Thyroid gland (tissue), 4 donors: ENCODE data around the gene HPS5. TPM values are rescaled to one million over a fixed set of nuclear protein-coding genes. Genes with fewer than 3 reads are reported as not detected.
"Not testable (repeated sequence)": the region's sequence is repeated elsewhere in the genome, so short reads cannot be mapped to it uniquely, and the experiment has no call there.

Experiments used
- DNase-seq, 2 donors: peaks; one replicate each; pipeline ENCODE4 v3.0.0-alpha.2; 2019
- H3K27ac ChIP-seq, 3 donors: fragments of 200-600 bp; sonication (generic); 1 replicate in 2 of 3; 2 replicates in 1 of 3; pipeline ENCODE4 v1.5.1; 2016 to 2019; ENCODE audit warnings: mild to moderate bottlenecking in 1 of 3, moderate library complexity in 1 of 3
- H3K27me3 ChIP-seq: fragments of 200-600 bp; sonication (generic); one replicate; pipeline ENCODE4 v1.5.1; 2019
- H3K36me3 ChIP-seq, 2 donors: fragments of 200-600 bp; sonication (generic); one replicate each; pipeline ENCODE4 v1.5.1; 2016 to 2019
- H3K4me1 ChIP-seq, 2 donors: fragments of 200-600 bp; sonication (generic); one replicate each; pipeline ENCODE4 v1.5.1; 2017 to 2019
- H3K4me3 ChIP-seq, 3 donors: fragments of 200-600 bp; sonication (generic); replicated peaks in 1 of 3; 1 replicate in 2 of 3; 2 replicates in 1 of 3; pipeline ENCODE4 v1.5.1; 2016; ENCODE audit warnings: mild to moderate bottlenecking in 1 of 3
- H3K9me3 ChIP-seq: fragments of 200-600 bp; sonication (generic); one replicate; pipeline ENCODE4 v1.5.1; 2017
- POLR2A ChIP-seq, 2 donors: fragments of 450-650 bp; IDR thresholded peaks; one replicate each; pipeline ENCODE4 v1.6.1; 2017; ENCODE audit warnings: antibody characterized with exemption in 2 of 2, mild to moderate bottlenecking in 2 of 2, moderate library complexity in 1 of 2
- WGBS, 2 donors: methylation state at CpG; one replicate each; pipeline ENCODE4 v1.1.5; 2017; 5-methylcytosine and 5-hydroxymethylcytosine counted together
- intact Hi-C: fragments of 100-400 bp; cut with DNase I; formaldehyde crosslinking; loops from one replicate; pipeline ENCODE4 v1.15.1; 2023
- total RNA-seq, 4 donors: library from RNA; depleted of rRNA; stranded (reverse); fragments of >200 nt; gene quantifications; one replicate each; pipeline ENCODE4 v1.2.3, GENCODE V29; 2016
- TF ChIP-seq, protein P1 (sequence below), 6 experiments: fragments of 200-600 bp in 3 of 6; fragments of 450-650 bp in 3 of 6; sonication (generic) in 3 of 6; IDR thresholded peaks; one replicate each; pipeline ENCODE4 v1.5.1; 2016 to 2019; ENCODE audit warnings: antibody characterized with exemption in 6 of 6, mild to moderate bottlenecking in 2 of 6, inconsistent platforms in 1 of 6, moderate library complexity in 1 of 6

HPS5 gene
- total RNA-seq, 4 donors from 2014 or later, result 21.0 to 26.7 (median 24.2) TPM

DNA sequence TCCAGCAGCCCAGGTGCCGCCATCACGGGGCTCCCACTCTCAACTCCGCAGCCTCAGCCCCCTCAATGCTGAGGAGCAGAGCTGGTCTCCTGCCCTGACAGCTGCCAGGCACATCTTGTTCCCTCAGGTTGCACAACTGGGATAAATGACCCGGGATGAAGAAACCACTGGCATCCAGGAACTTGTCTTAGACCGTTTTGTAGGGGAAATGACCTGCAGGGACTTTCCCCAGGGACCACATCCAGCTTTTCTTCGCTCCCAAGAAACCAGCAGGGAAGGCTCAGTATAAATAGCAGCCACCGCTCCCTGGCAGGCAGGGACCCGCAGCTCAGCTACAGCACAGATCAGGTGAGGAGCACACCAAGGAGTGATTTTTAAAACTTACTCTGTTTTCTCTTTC is 56.0 kb downstream of the HPS5 start, which contains the start of gene SAA1:
Gene SAA1 (plus strand): TSS at position 316 of the 400 bp plus-strand sequence. CDS start 624 bp downstream, outside the sequence.
- H3K4me1 ChIP-seq, result no peaks in the 10 kb centered on the region
- H3K27ac ChIP-seq, result no peak within 1 kb of the TSS
- WGBS, 2 donors, result 76 to 77% methylated on average over 6 to 7 of the region's 8 CpGs
- no peaks in the 10 kb centered on the region for H3K36me3 ChIP-seq
- no peak for DNase-seq
- intact Hi-C loops, result no loop called here
- H3K27me3 ChIP-seq, result no peaks in the 10 kb centered on the region
- TF ChIP-seq POLR2A (IDR thresholded peaks at IDR 0.05), result no peak
- TF ChIP-seq, protein P1, sequence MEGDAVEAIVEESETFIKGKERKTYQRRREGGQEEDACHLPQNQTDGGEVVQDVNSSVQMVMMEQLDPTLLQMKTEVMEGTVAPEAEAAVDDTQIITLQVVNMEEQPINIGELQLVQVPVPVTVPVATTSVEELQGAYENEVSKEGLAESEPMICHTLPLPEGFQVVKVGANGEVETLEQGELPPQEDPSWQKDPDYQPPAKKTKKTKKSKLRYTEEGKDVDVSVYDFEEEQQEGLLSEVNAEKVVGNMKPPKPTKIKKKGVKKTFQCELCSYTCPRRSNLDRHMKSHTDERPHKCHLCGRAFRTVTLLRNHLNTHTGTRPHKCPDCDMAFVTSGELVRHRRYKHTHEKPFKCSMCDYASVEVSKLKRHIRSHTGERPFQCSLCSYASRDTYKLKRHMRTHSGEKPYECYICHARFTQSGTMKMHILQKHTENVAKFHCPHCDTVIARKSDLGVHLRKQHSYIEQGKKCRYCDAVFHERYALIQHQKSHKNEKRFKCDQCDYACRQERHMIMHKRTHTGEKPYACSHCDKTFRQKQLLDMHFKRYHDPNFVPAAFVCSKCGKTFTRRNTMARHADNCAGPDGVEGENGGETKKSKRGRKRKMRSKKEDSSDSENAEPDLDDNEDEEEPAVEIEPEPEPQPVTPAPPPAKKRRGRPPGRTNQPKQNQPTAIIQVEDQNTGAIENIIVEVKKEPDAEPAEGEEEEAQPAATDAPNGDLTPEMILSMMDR (IDR thresholded peaks at IDR 0.05), result no peak
- H3K4me3 ChIP-seq, result no peak within 1 kb of the TSS
- H3K9me3 ChIP-seq, result no peaks in the 10 kb centered on the region

DNA sequence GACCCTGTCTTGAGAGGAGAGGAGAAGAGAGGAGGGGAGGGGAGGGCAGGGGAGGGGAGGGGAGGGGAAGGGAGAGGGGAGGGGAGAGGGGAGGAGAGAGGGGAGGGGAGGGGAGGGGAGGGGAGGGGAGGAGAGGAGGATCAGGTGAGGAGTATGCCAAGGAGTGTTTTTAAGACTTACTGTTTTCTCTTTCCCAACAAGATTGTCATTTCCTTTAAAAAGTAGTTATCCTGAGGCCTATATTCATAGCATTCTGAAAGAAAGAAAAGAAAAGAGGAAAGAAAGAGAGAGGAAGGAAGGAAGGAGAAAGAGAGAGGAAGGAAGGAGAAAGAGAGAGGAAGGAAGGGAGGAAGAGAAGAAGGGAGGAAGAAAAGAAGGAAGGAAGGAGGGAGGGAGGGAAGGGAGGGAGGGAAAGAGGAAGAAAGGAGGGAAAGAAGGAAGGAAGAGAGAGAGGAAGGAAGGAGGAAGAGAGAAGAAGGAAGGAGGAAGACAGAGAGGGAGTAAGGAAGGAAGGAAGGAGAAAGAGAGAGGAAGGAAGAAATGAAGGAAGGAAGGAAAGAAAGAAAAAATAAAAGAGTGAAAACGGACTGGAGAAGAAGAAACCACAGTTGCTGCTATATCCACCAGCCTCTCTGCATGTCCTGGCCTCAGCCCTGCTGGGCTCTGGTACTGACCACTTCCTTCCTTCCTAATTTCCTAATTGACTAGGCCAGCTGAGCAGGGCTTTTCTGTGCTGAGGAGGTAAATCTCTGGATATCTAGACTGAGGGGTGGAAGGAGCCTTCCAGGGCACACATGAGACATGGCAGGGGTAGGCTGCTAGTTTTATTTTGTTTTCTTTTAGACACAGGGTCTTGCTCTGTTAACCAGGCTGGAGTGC is 57.0 kb downstream of the HPS5 start:
- H3K4me1 ChIP-seq, result no peaks in the 10 kb centered on the region
- no peaks in the 10 kb centered on the region for H3K9me3 ChIP-seq
- no peaks in the 10 kb centered on the region for H3K36me3 ChIP-seq
- H3K27ac ChIP-seq, result no peak overlapping the region
- no peaks in the 10 kb centered on the region for H3K27me3 ChIP-seq
- H3K4me3 ChIP-seq, result no peak overlapping the region
- TF ChIP-seq POLR2A (IDR thresholded peaks at IDR 0.05), result no peak
- TF ChIP-seq, protein P1 (IDR thresholded peaks at IDR 0.05), result no peak
- 67 to 82% methylated on average over 1 of the region's 1 CpG for WGBS, 2 donors
- DNase-seq, result no peak
- intact Hi-C loops, result no loop called here

DNA sequence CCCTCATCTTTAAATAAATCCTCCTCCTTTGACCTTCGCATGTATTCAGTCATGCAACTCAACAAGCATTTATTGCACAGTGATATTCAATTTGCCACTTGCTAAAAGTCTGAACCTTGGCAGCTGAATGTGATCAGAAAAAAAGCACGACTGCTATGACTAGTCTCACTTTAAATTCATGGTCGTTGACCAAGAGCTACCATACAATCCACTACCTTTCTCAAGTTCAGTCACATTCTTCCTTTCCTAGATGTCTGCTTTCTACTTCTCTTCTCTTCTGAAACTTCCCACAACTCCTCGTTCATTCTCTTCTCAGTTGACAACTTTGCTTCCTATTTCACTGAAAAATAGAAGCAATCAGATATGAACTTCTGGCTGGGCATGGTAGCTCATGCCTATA is 57.9 kb downstream of the HPS5 start:
- no peaks in the 10 kb centered on the region for H3K9me3 ChIP-seq
- H3K27ac ChIP-seq, result no peak overlapping the region
- no peaks in the 10 kb centered on the region for H3K36me3 ChIP-seq
- WGBS, 2 donors, result 79 to 81% methylated on average over 4 of the region's 4 CpGs
- no peaks in the 10 kb centered on the region for H3K4me1 ChIP-seq
- H3K4me3 ChIP-seq, result no peak overlapping the region
- no peaks in the 10 kb centered on the region for H3K27me3 ChIP-seq
- no peak for DNase-seq
- intact Hi-C loops, result no loop called here
- TF ChIP-seq POLR2A (IDR thresholded peaks at IDR 0.05), result no peak
- TF ChIP-seq, protein P1 (IDR thresholded peaks at IDR 0.05), result no peak

DNA sequence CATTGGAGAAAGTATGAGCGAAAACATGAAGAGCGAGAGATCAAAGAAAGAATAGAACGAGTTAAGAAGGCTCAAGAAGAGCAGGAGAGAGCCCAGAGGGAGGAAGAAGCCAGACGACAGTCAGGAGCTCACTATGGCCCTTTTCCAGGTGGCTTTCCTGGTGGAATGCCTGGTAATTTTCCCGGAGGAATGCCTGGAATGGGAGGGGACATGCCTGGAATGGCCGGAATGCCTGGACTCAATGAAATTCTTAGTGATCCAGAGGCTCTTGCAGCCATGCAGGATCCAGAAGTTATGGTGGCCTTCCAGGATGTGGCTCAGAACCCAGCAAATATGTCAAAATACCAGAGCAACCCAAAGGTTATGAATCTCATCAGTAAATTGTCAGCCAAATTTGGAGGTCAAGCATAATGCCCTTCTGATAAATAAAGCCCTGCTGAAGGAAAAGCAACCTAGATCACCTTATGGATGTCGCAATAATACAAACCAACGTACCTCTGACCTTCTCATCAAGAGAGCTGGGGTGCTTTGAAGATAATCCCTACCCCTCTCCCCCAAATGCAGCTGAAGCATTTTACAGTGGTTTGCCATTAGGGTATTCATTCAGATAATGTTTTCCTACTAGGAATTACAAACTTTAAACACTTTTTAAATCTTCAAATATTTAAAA is 59.1 kb downstream of the HPS5 start:
- H3K36me3 ChIP-seq, H3K27me3 ChIP-seq, H3K9me3 ChIP-seq, H3K4me1 ChIP-seq, DNase-seq, H3K4me3 ChIP-seq, H3K27ac ChIP-seq, intact Hi-C loops: not testable (repeated sequence)
- 72 to 78% methylated on average over 8 of the region's 8 CpGs for WGBS, 2 donors

- TF ChIP-seq, protein P1 (IDR thresholded peaks at IDR 0.05), result no peak
- TF ChIP-seq POLR2A (IDR thresholded peaks at IDR 0.05), result no peak
- DNase-seq, result no peak
- 96% methylated on average over 14 of the region's 14 CpGs for WGBS, 2 donors
- intact Hi-C loops, result no loop called here
- H3K4me1 ChIP-seq, result no peaks in the 10 kb centered on the region
- no peaks in the 10 kb centered on the region for H3K36me3 ChIP-seq
- H3K27me3 ChIP-seq, result no peaks in the 10 kb centered on the region
- no peak overlapping the region for H3K4me3 ChIP-seq
- no peaks in the 10 kb centered on the region for H3K9me3 ChIP-seq
- no peak overlapping the region for H3K27ac ChIP-seq
Measured at GRCh38 chr11:18261721-18262120, 60.2 kb downstream of the HPS5 start.
